ENCODE results near the gene USP27X.

USP27X gene

DNA sequence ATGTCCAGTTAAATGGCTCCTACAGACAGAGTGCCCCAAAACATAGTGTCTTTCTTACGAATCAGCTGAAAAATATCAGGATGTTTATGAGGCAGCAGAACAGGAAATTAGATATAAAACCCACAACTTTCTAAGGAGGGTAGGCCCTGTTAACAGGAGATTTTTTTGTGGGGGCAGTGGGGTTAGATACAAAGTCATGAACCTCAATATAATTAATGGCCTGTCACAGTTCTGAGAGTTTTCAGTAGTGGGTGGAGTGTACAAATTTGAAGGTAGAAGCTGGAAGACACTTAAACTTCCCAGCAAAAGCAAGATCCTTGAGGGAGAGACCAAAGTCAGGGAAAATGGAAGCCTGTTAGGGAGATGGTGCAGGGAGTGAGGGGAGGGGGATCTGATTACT, 32.8 kb upstream of the USP27X start:
- Histone ChIP-seq H3K4me1 (ENCODE audit: insufficient read depth, low read length) (no peaks in the 10 kb centered on the region), H2AFZ (ENCODE audit: low read depth, low read length) (no peak overlapping the region), H3K27me3 (ENCODE audit: insufficient read depth, low read length, poor library complexity) (no peaks in the 10 kb centered on the region), H3K27ac (ENCODE audit: low read length) (no peak overlapping the region), H3K4me3 (ENCODE audit: low read depth in 1 of 2, low read length in 2 of 2) (no peak overlapping the region), H4K20me1 (ENCODE audit: insufficient read depth, low read length) (no peaks in the 10 kb centered on the region), H3K4me2 (ENCODE audit: insufficient read depth, low read length) (no peak overlapping the region), H3K9ac (ENCODE audit: low read depth, low read length) (no peak overlapping the region), H3K36me3 (ENCODE audit: insufficient read depth, low read length) (no peaks in the 10 kb centered on the region), H3K9me3 (ENCODE audit: insufficient read depth, low read length, severe bottlenecking) (no peaks in the 10 kb centered on the region), H3K79me2 (ENCODE audit: insufficient read depth, low read length) (no peaks in the 10 kb centered on the region)
- DNase-seq (no peak), ATAC-seq (ENCODE audit: insufficient read depth, low read depth) (no peak)
- TF ChIP-seq CTCF (IDR thresholded peaks at IDR 0.05; ENCODE audit: borderline replicate concordance, extremely low read depth, low read length, poor library complexity, severe bottlenecking) (no peak), EZH2 (IDR thresholded peaks at IDR 0.05; ENCODE audit: borderline replicate concordance, low read depth, low read length, severe bottlenecking) (no peak)

GRCh38 chrX:49848275-49848674, 31.0 kb upstream of the USP27X start:
- DNase-seq (no peak), ATAC-seq (ENCODE audit: insufficient read depth, low read depth) (no peak)
- no peak overlapping the region for H3K4me2 ChIP-seq (ENCODE audit: insufficient read depth, low read length)
- H3K9me3 ChIP-seq (ENCODE audit: insufficient read depth, low read length, severe bottlenecking) = no peaks in the 10 kb centered on the region
- no peaks in the 10 kb centered on the region for H3K79me2 ChIP-seq (ENCODE audit: insufficient read depth, low read length)
- H3K4me1 ChIP-seq (ENCODE audit: insufficient read depth, low read length) = no peaks in the 10 kb centered on the region
- TF ChIP-seq CTCF (IDR thresholded peaks at IDR 0.05; ENCODE audit: borderline replicate concordance, extremely low read depth, low read length, poor library complexity, severe bottlenecking) (no peak), EZH2 (IDR thresholded peaks at IDR 0.05; ENCODE audit: borderline replicate concordance, low read depth, low read length, severe bottlenecking) (no peak)
- no peak overlapping the region for H3K9ac ChIP-seq (ENCODE audit: low read depth, low read length)
- H3K27me3 ChIP-seq (ENCODE audit: insufficient read depth, low read length, poor library complexity) = peaks cover under 1% of the 10 kb centered on the region
- no peak overlapping the region for H3K27ac ChIP-seq (ENCODE audit: low read length)
- no peaks in the 10 kb centered on the region for H3K36me3 ChIP-seq (ENCODE audit: insufficient read depth, low read length)
- no peaks in the 10 kb centered on the region for H4K20me1 ChIP-seq (ENCODE audit: insufficient read depth, low read length)
- no peak overlapping the region for H3K4me3 ChIP-seq (ENCODE audit: low read depth in 1 of 2, low read length in 2 of 2)
- no peak overlapping the region for H2AFZ ChIP-seq (ENCODE audit: low read depth, low read length)

- TF ChIP-seq EZH2 (IDR thresholded peaks at IDR 0.05; ENCODE audit: borderline replicate concordance, low read depth, low read length, severe bottlenecking) (no peak), CTCF (IDR thresholded peaks at IDR 0.05; ENCODE audit: borderline replicate concordance, extremely low read depth, low read length, poor library complexity, severe bottlenecking) (no peak)
- Histone ChIP-seq H3K27me3 (ENCODE audit: insufficient read depth, low read length, poor library complexity) (peaks cover 2% of the 10 kb centered on the region), H4K20me1 (ENCODE audit: insufficient read depth, low read length) (no peaks in the 10 kb centered on the region), H2AFZ (ENCODE audit: low read depth, low read length) (no peak overlapping the region), H3K27ac (ENCODE audit: low read length) (no peak overlapping the region), H3K4me3 (ENCODE audit: low read depth in 1 of 2, low read length in 2 of 2) (no peak overlapping the region), H3K9me3 (ENCODE audit: insufficient read depth, low read length, severe bottlenecking) (no peaks in the 10 kb centered on the region), H3K9ac (ENCODE audit: low read depth, low read length) (no peak overlapping the region), H3K4me2 (ENCODE audit: insufficient read depth, low read length) (no peak overlapping the region), H3K4me1 (ENCODE audit: insufficient read depth, low read length) (no peaks in the 10 kb centered on the region), H3K36me3 (ENCODE audit: insufficient read depth, low read length) (no peaks in the 10 kb centered on the region), H3K79me2 (ENCODE audit: insufficient read depth, low read length) (no peaks in the 10 kb centered on the region)
- ATAC-seq (ENCODE audit: insufficient read depth, low read depth) = no peak
- DNase-seq = no peak
Observed at GRCh38 chrX:49850028-49850427, 29.3 kb upstream of the USP27X start.

DNA sequence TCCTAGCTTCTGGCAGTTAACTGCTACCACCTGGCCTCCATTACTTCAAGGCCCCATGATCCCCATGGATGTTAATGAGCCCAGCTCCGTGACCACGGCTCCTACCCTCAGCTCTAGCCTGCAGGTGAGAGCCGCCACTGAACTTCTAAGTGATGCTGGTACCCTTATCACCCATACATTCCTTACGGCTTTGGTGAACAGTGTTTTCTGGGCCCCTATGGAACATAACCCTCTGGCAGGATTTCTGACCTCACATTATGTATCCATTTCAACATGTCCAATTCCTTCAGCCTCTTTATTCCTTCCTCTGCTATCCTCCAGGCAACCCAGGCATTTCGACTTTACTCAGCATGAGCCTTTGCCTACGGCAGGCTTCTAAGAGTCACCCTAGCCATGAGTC, 25.6 kb upstream of the USP27X start:
- Histone ChIP-seq H4K20me1 (ENCODE audit: insufficient read depth, low read length) (no peaks in the 10 kb centered on the region), H3K27me3 (ENCODE audit: insufficient read depth, low read length, poor library complexity) (peaks cover 2% of the 10 kb centered on the region), H3K4me1 (ENCODE audit: insufficient read depth, low read length) (no peaks in the 10 kb centered on the region), H3K27ac (ENCODE audit: low read length) (no peak overlapping the region), H3K79me2 (ENCODE audit: insufficient read depth, low read length) (no peaks in the 10 kb centered on the region), H3K4me2 (ENCODE audit: insufficient read depth, low read length) (no peak overlapping the region), H3K36me3 (ENCODE audit: insufficient read depth, low read length) (no peaks in the 10 kb centered on the region), H2AFZ (ENCODE audit: low read depth, low read length) (no peak overlapping the region), H3K9ac (ENCODE audit: low read depth, low read length) (no peak overlapping the region), H3K4me3 (ENCODE audit: low read depth in 1 of 2, low read length in 2 of 2) (no peak overlapping the region), H3K9me3 (ENCODE audit: insufficient read depth, low read length, severe bottlenecking) (no peaks in the 10 kb centered on the region)
- ATAC-seq (ENCODE audit: insufficient read depth, low read depth) = no peak
- TF ChIP-seq CTCF (IDR thresholded peaks at IDR 0.05; ENCODE audit: borderline replicate concordance, extremely low read depth, low read length, poor library complexity, severe bottlenecking) (no peak), EZH2 (IDR thresholded peaks at IDR 0.05; ENCODE audit: borderline replicate concordance, low read depth, low read length, severe bottlenecking) (no peak)
- no peak for DNase-seq

All from DND-41 (cell line).